ENCODE data around the gene ELOVL3.
A peak's percentile ranks its signal among the peaks of the same experiment; 100 is the strongest.
"Not testable (repeated sequence)": the region's sequence is repeated elsewhere in the genome, so short reads cannot be mapped to it uniquely, and the experiment has no call there.

Gene ELOVL3, protein sequence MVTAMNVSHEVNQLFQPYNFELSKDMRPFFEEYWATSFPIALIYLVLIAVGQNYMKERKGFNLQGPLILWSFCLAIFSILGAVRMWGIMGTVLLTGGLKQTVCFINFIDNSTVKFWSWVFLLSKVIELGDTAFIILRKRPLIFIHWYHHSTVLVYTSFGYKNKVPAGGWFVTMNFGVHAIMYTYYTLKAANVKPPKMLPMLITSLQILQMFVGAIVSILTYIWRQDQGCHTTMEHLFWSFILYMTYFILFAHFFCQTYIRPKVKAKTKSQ

DNA sequence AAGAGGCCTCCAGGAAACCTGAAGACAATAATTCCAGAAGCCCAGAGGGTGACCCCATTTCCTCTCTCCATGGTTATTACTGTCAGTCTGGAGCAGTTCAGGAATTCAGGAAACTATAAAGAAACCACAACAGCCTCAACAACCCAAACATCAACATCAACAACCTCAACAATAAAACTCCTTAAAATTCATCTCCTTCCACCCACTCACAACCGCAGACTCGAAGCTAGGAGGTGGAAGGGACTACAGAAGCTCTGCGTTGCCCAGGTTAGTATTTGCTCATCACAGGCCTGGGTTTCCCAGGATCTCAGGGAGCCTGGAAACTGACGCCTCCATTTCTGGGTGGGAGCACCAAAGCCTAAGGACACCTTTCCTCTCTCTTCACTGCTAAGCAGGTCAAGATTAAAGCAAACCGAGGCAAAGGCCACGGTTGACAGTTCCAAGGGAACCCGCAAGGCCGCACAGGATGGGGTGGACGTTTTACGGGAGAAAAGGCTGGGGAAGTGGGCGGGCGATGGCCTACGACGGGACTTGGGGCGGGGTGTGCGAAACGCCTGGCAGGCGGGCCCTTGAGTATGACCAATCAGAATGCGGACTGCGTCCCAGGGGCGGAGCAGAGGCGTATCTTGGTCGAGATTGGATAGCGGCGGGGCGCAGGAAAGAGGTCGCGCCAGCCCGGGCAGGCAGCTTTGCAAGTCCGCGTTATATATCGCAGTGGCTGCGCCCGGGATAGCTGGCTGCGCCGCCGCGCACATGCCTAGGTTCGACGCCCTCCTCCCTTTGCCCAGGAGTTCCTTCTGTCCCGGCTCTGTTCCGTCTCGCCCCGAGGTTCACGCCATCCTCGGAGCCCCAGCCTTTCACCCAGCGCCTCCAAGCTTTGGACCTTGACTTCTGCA, at the start of gene ELOVL3:
Gene ELOVL3 (plus strand): TSS at position 654 of the 896 bp plus-strand sequence. CDS start 250 bp downstream, outside the sequence.
- DNase-seq (ENCODE audit: low read depth in 2 of 2): peak; percentile 58 to 76

DNA sequence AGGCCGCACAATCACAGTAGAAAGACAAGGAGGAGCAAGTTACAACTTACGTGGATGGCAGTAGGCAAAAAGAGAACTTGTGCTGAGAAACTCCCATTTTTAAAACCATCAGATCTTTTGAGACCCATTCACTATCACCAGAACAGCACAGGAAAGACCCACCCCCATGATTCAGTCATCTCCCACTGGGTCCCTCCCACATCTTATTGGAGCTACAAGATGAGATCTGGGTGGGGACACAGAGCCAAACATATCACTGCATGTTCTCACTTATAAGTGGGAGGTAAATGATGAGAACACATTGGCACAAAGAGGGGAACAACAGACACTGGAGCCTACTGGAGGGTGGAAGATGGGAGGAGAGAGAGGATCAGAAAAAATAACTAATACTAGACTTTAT, 41.5 kb upstream of the ELOVL3 start:
- DNase-seq (ENCODE audit: low read depth in 2 of 2): no peak

DNA sequence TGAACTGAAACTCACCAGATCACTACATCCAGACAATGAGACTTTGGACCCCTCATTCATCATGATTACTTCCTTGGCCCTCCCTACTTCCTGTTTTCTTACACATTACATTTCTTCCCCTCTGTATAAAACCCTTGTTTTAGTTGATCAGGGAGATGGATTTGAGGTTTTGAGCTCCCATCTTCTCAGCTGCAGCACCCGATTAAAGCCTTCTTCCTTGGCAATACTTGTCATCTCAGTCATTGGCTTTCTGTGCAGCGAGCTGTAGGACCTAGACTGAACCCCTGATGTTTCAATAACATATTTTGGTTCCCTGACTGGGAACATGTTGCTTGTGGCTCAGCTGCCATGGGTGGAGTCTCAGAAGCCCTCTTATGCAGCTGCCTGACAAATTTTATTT, 40.8 kb upstream of the ELOVL3 start:
- DNase-seq (ENCODE audit: low read depth in 2 of 2): no peak

DNA sequence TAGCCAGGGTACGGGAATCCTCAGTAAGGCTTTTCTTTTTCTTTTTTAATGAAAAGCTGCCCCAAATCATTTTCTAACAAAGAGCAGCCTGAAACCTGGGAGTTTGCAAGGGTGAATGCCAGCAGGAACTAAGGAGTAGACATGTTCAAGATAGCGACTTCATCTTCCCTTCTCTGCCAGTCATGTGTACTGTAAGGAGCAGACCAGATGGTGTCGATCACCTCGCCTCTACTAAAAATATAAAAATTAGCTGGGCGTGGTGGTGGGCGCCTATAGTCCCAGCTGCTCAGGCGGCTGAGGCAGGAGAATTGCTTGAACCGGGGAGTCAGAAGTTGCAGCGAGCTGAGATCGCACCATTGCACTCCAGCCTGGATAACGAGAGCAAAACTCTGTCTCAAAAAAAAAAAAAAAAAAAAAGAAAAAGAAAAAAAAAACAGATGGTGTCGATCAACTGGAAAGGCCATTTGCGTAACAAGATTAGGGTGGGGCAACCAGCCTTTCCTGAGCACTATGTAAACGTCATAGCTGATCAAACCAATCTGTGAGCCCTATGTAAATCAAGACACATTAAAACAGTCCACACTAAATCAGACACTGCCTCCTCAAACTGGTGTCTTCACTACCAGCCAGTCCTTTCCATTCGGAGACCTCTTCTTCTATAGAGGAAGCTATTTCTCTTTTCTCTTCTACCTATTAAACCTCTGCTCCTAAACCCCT, 40.1 kb upstream of the ELOVL3 start:
- DNase-seq (ENCODE audit: low read depth in 2 of 2): no peak

DNA sequence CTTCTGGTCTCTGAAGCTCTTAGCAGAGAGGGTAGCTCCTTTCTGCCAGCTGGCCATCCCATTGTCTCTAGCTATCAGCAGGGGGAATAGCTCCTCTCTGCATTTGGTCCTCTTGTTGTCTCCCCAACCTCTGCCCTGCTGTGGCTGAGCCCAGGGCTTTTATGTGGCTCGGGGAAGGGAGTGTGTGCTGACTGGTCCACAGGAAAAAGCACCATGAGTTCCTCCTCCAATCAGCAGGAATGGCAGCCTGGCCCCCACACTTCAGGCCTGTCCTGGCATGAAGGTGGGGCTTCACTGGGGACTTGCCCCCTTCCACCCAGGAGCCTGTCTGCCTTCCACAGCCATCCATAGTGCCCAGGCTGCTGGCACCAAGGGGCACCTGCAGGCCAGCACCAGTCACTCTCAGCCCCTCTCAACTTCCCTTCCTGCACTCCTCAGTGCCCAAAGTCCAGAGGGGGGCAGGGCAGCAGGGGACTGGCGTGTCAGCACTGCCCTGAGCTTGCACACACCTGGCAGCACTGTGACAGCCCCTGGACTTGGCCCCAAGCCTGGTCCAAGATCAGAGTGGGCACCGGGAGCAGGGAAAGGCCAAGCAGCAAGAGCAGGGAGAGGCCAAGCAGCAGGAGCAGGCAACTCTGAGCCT, 37.7 kb upstream of the ELOVL3 start:
- no peak for DNase-seq (ENCODE audit: low read depth in 2 of 2)

DNA sequence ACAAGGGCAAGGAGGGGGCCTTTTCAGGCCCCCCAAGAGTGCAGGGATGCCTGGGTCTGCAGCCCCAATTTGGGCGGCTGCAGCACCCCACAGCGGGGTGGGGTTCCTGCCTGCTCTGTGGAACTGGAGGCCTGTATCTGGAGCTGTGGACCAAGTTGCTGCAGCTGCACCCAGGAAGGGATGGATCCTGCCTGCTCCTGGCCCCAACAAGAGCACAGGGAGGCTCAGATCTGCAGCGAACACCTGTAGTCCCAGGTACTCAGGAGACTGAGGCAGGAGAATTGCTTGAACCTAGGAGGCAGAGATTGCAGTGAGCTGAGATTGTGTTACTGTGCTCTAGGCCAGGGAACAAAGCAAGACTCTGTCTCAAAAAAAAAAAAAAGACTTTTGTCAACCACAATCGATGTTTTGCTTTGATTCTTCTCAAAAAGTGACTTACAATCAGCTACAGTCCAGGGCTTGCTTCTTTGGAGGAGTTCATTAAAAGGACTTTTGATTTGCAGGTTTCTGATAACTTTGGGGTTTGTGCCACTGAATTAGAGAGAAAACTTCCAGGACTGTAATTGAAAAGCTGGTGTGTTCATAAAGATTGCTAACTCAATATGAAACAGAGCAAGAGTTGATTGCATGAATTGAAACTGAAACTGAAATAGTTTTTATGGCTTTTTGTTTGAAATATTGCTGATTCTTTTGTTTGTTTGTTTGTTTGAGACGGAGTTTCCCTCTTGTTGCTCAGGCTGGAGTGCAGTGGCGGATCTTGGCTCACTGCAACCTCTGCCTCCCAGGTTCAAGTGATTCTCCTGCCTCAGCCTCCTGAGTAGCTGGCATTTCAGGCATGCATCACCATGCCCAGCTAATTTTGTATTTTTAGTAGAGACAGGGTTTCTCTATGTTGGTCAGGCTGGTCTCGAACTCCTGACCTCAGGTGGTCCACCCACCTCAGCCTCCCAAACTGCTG, 36.9 kb upstream of the ELOVL3 start:
- not testable (repeated sequence) for DNase-seq (ENCODE audit: low read depth in 2 of 2)

DNA sequence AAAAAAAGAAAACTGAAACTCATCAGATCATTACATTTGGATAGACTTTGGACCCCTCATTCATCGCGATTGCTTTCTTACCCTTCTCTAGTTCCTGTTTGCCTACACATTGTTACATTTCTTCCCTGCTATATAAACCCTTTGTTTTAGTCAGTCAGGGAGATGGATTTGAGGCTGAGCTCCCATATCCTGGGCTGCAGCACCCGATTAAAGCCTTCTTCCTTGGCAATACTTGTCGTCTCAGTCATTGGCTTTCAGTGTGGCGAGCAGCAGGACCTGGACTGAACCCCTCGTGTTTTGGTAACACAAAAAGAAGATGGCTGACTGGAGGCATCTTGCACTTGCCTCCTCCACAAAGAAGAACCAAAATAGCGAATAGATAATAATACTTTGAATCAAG, 34.1 kb upstream of the ELOVL3 start:
- DNase-seq (ENCODE audit: low read depth in 2 of 2): no peak

DNA sequence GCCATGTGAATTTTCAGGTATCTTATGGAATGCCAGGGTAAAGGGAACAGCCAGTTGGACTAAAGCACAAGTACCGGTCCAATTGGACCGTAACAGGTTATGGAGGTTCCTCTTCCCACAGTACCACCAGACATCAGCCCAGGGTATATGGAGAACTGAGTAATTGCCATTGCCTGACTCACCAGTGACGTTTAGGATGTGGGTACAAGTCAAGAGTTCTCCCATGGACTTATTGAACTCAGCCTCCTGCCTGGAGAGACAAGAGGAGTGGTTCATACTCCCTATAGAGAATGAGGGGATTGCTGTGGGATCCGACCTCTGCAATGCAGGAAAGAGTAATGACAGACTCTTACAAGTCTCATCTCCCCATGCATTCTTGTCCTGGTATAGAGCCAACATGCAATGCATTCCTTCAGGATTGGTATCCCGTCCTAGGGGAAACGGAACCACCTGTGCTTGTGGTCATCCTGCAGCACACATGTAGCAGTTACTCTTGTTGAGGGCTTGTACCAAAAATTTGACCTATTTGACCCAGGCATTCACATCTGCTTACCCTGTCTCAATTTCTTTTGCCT, 30.7 kb upstream of the ELOVL3 start:
- DNase-seq (ENCODE audit: low read depth in 2 of 2): no peak

DNA sequence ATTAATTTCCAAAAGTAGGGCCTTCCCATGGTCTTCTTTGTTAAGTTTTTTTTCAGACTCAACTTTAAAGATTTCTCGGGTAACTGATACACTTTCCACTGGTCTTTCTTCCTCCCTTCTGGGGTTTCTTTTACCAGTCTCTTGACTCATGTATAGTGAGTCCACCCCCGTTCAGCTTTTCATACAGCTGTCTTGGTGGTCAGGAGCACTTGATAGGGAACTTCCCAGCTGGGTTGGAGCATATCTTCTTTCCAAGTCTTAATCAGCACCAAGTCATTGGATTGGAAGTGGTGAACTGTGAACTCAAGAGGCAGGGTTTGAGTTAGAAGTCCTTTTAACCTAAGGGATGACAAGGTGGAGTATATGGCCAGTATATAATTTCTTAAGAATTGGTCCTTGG, 29.2 kb upstream of the ELOVL3 start:
- DNase-seq (ENCODE audit: low read depth in 2 of 2): no peak

DNA sequence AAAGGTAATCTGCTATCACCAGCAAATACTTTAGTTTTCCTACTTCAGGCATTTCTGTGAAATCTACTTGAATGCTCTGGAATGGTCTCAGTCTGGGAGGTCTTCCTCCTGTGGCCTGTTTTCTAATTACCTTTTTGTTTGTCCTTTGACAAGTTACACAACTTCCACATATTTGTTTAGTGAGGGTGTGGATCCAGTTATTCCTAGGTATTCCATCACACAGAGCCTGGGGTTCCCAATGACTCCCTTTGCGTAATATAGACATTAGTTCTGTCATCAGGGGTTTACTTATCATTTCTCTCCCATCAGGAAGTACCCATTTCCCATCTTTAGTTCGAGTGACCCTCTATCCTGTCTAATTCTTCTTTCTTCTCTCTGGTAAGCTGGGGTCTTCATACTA, 28.1 kb upstream of the ELOVL3 start:
- DNase-seq (ENCODE audit: low read depth in 2 of 2): no peak

DNA sequence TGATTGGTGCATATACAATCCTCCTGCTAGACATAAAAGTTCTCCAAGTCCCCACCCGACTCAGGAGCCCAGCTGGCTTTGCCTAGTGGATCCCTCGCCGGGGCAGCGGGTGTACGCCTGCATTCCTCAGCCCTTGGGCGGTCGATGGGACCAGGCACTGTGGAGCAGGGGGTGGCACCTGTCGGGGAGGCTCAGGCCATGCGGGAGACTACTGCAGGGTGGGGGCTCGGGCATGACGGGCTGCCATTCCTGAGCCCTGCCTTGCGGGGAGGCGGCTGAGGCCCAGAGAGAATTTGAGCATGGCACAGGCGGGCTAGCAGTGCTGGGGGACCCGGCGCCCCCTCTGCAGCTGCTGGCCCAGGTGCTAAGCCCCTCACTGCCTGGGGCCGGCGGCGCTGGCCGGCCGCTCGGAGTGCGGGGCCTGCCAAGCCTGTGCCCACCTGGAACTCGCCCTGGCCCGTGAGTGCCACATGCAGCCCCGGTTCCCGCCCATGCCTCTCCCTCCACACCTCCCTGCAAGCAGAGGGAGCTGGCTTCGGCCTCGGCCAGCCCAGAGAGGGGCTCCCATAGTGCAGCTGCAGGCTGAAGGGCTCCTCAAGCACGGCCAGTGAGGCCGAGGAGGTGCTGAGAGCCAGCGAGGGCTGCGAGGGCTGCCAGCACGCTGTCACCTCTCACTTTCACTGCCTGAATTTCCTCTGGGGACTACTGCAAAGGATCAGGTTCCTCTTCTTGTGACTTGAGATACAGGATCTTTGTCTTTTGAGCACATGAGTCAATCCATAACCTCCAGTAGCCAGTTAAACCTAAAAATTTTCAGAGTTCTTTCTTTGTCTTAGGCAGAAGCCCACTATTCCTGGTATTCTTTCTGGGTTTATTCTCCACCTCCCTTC, 25.1 kb upstream of the ELOVL3 start:
- DNase-seq (ENCODE audit: low read depth in 2 of 2): no peak

DNA sequence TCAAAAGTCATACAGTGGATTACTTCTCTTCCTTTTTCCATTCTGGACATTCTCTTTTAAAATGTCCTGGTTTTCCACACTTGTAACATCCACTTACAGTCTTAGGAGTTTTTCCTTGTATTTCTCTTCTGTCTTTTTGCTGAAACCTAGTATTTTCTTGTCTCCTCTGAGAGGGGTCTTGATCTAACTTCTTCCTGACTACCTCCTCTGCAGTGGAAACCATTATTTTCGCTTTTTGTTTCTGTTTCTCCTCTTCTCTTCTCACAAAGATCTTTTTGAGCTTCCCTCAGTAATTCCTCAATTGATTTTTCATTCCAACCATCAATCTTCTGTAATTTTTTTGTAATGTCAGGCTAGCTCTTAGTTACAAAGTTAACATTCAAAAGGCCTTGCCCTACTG, 23.7 kb upstream of the ELOVL3 start:
- no peak for DNase-seq (ENCODE audit: low read depth in 2 of 2)

DNA sequence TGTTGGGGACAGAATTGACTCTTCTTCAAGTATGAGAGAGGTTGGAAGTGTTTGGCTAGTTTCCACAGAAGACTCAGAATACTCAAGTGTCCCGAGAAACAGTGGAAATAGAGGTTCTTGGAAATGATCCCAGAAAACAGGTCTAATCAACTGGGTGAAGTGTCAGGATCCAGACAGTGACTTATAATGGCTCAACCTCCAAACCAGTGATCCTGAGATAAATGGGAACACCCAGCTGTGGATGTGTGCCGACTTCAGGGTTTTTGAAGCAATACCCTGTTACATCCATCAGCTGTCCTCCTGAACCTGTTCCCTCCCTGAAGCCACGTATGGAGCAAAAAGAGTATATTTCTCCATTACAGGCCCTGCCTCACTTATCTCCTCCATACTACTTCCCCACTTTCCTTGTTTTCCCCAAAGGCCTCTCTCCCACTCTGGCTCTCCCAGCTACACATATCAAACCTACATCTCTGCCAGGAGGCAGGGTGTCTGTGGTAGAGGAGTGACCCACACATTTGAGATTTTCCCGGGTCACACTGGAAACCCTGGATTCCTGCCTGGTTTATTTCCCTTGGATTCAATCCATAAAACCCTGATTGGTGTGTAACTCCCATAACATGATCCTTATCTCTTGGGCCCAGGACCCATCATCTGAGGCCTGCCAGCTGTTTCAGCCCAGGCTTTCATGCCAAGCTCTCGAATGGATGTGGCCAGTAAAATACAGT, 17.6 kb upstream of the ELOVL3 start:
- no peak for DNase-seq (ENCODE audit: low read depth in 2 of 2)

DNA sequence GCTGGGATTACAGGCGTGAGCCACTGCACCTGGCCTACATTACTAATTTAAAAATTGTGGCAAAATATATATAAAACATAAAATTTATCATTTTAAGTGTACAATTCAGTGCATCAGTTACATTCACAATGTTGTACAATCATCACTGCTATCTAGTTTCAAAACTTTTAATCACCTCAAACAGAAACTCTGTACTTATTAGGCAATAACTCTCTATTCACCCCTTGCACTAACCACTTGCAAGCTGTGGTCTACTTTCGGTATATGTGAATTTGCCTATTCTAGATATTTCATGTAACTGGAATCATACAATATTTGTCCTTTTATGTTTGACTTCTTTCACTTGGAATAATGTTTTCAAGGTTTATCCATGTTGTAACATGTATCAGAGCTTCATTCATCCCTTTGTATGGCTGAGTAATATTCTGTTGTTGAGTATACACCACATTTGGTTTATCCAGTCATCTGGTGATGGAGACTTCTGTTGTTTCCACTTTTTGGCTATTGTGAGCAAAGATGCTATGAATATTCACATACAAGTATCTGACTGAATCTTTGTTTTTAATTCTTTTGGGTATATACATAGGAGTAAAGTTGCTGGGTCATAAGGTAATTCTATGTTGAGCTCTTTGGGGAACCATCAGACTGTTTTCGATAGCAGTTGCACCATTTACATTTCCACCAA, 14.3 kb upstream of the ELOVL3 start:
- no peak for DNase-seq (ENCODE audit: low read depth in 2 of 2)

DNA sequence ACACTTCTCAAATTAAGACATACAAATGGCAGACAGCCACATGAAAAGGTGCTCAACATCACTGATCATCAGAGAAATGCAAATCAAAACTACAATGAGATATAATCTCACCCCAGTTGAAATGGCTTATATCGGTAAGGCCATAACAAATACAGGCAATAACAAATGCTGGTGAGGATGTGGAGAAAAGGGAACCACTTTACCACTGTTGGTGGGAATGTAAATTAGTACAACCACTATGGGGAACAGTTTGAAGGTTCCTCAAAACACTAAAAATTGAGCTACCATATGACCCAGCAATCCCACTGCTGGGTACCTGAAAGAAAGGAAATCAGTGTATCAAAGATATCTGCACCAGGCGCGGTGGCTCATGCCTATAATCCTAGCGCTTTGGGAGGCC, 12.5 kb upstream of the ELOVL3 start:
- not testable (repeated sequence) for DNase-seq (ENCODE audit: low read depth in 2 of 2)

DNA sequence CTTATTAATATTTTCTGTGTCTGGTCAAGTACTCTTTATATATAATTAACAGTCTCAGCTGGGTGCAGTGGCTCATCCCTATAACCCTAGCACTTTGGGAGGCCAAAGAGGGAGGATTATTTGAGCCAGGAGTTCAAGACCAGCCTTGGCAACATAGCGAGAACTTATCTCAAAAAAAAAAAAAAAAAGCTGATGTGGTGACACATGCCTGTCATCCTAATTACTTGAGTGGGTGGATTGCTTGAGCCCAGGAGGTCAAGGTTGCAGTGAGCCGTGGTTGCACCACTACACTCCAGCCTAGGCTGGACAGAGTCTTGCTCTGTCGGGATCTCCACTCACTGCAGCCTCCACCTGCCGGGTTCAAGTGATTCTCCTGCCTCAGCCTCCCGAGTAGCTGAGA, 6.7 kb upstream of the ELOVL3 start:
- DNase-seq (ENCODE audit: low read depth in 2 of 2): no peak

DNA sequence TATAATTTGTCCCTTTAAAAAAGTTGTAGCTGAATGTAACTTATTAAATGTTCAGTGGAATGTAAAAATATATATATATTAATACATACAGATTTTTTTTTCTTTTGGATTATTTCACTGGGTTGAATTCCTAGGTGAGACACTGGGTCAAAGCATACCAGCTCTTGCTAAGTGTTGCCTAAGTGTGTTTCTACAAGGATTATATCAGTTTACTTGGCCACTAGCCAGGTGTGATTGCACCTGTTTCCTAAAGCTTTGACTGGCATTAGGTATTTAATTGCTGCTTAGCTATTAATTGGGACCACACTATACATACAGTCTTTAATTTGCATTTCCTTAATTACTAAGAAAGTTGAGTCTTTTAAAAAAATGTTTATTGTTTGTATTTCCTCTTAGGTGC, 5.5 kb upstream of the ELOVL3 start:
- no peak for DNase-seq (ENCODE audit: low read depth in 2 of 2)

DNA sequence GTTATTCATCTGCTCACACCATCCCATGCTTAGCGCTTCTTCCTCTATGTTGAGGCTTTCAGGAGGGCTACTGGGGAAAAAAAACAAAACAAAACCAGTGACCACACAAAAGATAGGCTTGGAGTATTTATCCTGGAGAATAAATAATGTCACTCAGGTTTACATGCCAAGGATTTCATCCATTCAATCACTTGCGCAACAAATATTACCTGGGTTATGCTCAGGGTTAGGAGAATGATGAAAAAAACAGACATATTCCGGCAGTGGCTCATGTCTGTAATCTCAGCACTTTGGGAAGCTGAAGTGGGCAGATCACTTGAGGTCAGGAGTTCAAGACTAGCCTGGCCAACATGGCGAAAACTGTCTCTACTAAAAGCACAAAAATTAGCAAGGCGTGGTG, 3.3 kb upstream of the ELOVL3 start:
- DNase-seq (ENCODE audit: low read depth in 2 of 2): no peak
